Erythroblast (primary cell): Measurements from ENCODE around the gene ARVCF.

Experiments
- DNase-seq, 2 experiments: peaks; one replicate each; lab custom pipeline; 2025; lab: John Stamatoyannopoulos, UW
- GATA1 ChIP-seq: IDR thresholded peaks from 2 replicates; pipeline ENCODE4 v1.6.1; 2011; ENCODE audit warnings: low read depth, mild to moderate bottlenecking, control low read depth, low read length, moderate library complexity
- POLR2A ChIP-seq: IDR thresholded peaks from 2 replicates; pipeline ENCODE4 v1.6.1; 2011; ENCODE audit warnings: mild to moderate bottlenecking, low read length

ARVCF gene

DNA sequence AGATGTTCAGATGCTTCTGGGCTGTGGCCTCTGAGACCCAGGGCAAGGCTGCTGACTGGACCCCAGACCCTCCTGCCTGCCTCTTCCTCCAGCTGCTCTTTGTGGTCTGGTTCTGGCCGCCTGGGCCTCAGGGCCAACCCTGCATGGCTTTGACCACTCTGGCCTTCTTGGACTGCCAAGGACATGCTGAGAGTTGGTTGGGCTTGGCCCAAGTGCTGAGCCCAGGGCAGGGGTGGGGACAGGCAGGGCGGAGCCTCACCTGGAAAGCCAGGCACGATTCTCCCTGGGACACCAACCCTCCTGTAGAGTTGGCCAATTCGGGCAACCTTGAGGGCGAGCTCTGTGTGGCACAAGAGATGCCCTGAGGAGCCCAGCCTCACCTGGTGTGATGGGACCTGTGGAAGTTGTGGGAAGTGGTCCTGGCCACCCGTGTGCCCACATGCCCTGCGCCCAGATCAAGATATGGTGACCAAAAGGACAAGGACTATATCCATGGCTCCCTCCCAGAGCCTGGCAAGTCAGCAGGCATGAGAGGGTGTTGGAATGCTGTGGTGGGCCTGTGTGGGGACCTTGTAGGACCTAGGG, 15.9 kb upstream of the ARVCF start:
- no peak for DNase-seq
- TF ChIP-seq POLR2A (peak; percentile 0), GATA1 (no peak)

DNA sequence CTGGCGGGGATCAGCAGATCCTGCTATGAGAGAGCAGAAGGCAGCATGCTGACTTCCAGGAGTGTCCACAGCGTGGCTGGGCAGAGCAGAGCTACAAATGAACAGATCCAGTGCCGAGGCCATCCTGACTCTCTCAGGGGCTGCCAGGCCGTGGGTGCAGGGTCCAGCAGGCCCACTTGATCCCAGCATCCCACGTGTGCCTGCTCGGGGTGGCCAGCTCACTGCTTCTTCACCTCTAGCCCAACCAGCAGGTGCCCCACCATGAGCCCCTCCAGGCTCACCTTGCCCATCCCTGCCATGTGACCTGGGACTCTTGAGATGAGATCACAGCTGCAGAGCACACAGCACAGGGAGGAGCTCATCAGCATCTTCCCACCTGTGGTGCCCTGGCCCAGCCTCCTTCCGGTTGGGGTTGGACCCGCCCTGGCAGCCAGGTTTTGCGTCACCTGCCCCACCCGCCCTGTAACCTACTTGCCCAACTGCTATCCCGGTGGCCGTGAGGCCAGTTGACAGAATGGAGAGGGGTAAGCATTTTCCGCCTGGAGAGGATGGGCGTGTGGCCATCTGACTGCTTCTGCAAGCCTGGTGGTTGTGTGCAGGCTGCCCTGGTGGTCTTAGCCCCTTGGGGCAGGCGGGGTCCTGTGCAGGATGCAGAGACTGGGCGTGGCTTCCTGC, 15.2 kb upstream of the ARVCF start:
- no peak for DNase-seq
- TF ChIP-seq POLR2A (peak; percentile 22), GATA1 (no peak)

DNA sequence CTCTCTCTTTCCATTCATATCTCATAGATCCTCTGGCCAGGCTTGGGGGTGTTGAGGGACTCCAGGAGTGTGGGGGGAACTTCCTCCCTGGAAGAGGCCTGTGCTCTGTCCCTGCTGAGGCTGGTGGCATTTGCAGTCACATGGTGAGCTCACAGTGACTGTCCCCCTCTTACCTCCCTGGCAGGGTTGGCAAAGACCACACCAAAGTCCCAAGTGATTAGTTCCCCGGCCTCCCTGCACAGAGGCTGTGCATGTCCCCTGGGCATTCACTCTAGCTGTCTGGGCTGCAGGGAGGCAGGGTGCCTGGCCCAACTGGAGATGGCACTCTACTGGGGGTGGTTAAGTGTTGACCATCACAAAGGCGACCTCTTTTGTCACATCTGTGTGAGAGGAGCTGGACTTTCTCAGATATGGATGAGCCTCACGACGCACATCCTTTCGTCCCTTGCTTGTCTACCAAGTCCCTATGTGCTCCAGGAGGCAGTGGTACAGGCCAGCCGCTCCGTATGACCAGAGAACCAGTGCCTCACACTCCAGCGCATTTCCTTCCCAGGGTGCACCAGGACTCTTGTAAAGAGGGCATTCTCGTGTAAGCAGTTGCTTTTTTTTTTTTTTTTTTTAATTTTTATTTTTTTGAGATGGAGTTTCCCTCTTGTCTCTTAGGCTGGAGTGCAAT, 13.1 kb upstream of the ARVCF start:
- DNase-seq, result no peak
- TF ChIP-seq GATA1 (no peak), POLR2A (no peak)

DNA sequence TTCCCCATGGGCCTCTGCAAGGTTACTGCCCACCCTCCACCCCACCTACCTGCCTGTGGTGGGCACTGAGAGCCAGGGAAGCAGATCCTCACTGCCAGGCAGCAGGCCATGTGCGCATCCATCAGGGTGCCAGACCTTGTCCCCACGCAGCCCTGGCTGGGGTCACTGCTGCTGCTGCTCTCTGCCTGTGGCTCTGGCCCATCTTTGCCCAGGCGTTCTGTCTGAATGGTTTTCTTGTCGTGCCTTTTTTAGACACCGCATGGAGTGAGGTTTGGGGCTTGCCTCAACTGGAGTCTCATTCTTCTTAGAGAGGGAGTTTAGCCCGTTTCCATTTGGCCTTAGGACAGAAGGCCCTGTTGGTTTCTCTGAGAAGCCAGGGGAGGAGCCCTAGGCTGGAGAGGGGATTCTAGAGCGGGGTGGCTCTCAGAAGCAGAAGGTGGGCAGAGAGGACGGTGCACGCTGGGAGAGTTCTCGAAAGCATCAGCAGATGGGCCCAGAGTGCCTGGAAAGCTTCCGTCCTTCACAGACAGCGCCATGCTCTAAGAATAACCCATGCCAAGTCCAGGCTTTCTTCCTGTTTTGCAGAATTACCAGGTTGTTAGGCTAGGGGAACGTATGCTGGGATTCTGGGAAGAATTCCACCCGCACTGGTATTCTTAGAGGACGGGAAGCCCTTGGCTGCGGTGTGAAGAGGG, 12.4 kb upstream of the ARVCF start:
- no peak for DNase-seq
- peak; percentile 31 for TF ChIP-seq POLR2A
- no peak for TF ChIP-seq GATA1

DNA sequence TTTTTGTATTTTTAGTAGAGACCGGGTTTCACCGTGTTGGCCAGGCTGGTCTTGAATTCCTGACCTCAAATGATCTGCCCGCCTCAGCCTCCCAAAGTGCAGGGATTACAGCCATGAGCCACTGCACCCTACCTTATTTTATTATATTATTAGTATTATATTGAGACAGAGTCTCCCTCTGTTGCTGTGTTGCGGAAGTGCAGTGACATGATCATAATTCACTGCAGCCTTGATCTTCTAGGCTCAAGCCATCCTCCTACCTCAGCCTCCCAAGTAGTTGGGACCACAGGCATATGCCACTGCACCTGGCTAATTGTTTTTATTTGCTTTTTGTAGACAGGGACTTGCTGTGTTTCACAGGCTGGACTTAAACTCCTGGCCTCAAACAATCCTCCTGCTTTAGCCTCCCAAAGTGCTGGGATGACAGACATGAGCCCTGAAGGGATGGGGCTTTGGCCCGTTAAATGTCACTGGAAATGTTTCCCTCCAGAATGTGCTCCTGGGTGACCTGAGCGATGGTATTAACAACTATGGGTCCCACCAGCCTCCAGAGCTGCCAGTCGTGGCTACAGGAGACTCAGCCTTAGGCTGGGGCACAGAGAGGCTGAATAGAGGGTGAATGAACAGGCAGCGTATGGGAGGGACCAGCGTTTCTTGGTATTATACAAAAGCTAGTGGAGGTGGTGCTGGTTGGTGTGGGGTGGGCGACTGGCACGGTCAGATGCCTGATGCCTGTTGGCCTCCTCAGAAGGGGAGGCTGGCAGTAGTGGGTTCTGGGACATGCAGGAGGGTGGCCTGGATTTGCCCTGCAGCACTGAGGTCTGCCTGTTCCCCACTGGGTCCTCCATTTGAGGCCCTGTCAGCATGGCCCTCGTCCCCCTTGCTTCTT, 11.6 kb upstream of the ARVCF start:
- TF ChIP-seq POLR2A (no peak), GATA1 (no peak)
- peak; percentile 51 to 62 for DNase-seq

DNA sequence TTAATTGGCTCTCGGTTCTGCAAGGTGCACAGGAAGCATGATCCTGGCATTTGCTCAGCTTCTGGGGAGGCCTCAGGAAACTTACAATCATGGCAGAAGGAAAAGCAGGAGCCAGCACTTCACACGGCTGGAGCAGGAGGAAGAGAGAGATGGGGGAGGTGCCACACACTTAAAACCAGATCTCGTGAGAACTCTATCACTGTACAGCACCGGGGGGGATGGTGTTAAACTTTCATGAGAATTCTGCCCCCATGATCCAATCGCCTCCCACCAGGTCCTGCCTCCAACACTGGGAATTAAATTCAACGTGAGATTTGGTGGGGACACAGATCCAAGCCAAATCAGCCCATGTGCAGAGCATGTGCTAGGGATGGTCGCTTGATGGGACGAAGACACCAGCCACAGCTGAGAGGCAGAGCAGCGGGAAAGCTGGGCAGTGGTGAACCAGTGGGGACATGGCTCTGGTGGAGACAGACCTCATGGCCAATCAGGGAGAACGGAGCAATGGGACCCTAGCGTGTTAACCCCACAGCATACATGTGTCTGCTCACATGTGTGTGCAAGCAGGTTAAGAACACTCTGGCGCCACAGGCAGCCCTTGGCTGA, 10.5 kb upstream of the ARVCF start:
- TF ChIP-seq POLR2A (no peak), GATA1 (no peak)

DNA sequence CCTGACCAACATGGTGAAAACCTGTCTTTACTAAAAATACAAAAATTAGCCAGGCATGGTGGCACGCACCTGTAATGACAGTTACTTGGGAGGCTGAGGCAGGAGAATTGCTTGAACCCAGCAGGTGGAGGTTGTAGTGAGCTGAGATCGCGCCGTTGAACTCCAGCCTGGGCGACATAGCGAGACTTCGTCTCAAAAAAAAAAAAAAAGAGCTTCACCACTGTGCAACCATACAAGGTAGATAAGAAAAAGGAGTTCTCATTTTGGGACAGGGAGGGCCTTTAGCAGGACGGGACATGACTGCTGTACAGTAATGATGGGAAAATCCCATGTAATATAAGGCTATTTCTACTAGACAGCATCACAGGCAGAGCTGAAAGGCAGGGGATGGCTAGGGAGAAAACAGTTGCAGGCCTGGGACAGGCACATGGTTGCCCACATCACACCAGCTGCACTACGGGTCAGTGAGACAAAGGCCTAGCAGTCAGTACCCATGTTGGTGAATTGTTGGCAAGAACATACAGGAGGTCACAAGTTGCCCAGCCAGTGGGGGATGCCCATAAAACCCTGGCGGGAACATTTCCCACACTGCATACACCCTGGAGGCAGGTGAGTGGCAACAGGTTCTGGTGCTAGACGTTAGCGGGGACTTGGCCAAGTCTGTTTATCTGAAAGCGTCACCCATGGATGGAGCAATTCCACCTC, 9.7 kb upstream of the ARVCF start:
- DNase-seq, result no peak
- no peak for TF ChIP-seq GATA1
- TF ChIP-seq POLR2A, result no peak

More for the DNA sequence above, 10.5 kb upstream of the ARVCF start:
- DNase-seq, result no peak

DNA sequence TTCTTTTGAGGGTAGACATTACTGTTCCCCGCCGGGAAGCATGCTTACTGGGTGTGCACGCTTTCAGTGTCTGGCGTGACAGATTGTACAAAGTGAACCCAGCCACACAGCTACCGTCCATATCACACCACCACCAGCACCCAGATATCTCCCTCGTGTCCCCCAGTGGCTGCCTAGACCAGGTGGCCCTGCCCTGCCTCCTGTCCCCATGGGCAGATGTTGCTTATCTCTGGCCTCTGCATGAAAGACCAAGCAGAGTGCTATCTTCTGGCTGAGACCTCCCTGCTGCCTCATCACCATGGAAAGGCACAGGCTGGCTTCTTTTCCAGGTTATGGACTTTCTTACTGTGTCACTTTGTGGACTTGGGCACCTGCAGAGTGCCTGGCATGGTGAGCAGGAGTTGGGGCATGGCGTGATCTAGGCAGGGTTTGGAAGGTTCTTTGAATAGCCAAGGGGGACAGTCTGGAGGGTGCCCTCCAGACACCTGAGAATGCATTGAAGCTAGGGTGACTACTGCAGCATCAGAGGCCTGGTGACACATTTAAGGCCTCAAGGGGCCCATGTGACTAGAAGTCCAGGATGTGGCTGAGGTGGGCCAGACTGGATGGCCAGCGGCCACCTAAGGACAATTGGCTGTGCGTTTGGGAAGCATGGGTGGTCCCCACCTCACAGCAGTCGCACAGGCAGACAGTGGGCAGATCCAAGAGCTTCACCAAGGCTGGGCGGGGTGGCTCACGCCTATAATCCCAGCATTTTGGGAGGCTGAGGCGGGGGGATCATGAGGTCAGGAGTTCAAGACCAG, 9.0 kb upstream of the ARVCF start:
- TF ChIP-seq GATA1, result peak; percentile 99
- peak; percentile 65 for TF ChIP-seq POLR2A
- peak; percentile 97 to 100 for DNase-seq

DNA sequence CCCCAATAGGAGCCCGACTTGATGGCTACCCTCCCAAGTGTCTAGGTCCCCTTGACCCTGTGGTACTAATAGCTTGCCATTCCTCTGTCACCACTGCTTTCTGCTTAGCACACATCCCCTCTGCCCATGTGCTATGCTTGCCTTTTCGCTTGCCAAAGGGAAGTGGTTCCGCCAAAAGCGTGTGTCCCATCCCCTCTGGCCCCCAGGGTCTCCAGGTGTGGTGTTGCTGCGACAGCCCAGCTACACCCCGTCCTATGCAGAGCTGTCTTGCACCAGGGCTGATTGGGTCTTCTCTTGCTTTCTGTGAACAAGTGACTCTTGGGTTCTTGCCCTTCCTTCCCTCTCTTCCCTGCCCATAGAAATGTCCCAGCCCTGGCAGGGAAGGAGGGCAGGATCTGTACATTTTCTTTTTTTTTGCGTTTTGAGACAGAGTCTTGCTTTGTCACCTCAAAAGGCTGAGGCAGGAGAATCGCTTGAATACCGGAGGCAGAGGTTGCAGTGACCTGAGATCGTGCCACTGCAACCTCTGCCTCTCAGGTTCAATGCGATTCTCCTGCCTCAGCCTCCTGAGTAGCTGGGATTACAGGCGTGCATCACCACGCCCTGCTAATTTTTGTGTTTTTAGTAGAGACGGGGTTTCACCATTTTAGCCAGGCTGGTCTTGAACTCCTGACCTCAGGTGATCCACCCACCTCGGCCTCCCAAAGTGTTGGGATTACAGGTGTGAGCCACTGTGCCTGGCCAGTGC, 8.2 kb upstream of the ARVCF start:
- TF ChIP-seq POLR2A (peak; percentile 11), GATA1 (no peak)
- DNase-seq, result peak; percentile 53 to 60

DNA sequence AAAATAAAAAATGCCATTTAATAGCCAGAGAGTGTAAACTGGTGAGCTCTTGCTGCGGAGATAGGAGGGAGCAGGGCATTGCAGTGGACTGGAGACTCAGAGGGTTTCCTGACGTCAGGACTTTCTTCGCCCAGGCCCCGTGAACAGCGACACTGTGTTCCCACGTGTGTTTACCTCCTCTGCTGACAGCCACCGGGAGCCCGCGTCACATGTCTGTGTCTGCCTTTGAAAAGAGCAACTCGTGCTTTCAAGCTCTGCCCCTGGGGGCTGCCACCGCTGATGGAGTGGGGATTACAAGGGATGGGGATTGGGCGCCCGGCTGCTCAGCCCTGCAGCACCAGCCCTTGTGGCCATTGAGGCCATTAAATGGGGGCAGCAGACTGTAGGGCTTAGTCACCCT, 7.6 kb upstream of the ARVCF start:
- peak; percentile 53 to 60 for DNase-seq
- TF ChIP-seq POLR2A, result no peak
- no peak for TF ChIP-seq GATA1
